Neural cell (in vitro differentiated cells): Measurements from ENCODE around the gene CHRNB4. TPM values are rescaled to one million over a fixed set of nuclear protein-coding genes. Genes with fewer than 3 reads are reported as not detected.

Experiments used
- H2AFZ ChIP-seq: fragments of 200-600, 300-800 bp; sonication (generic), shearing (Covaris generic); 2 replicates; pipeline ENCODE4 v1.6.0; 2014; ENCODE audit warnings: low read depth, mild to moderate bottlenecking, antibody characterized with exemption, low read length, moderate library complexity
- H3F3A ChIP-seq: fragments of 200-600 bp; shearing (Covaris generic); 2 replicates; pipeline ENCODE4 v1.6.1; 2016; ENCODE audit warnings: mild to moderate bottlenecking, moderate library complexity, mixed read lengths, antibody characterized with exemption, low read length; ENCODE audit not compliant: insufficient read depth, poor library complexity, severe bottlenecking
- H3K27ac ChIP-seq: fragments of 200-600, 300-800 bp; sonication (generic), shearing (Covaris generic); 2 replicates; pipeline ENCODE4 v1.5.1; 2014; ENCODE audit warnings: mild to moderate bottlenecking, low read length, moderate library complexity
- H3K27me3 ChIP-seq: fragments of 300-800, 200-600 bp; sonication (generic), shearing (Covaris generic); 2 replicates; pipeline ENCODE4 v1.6.0; 2014; ENCODE audit warnings: mild to moderate bottlenecking, low read depth, low read length, moderate library complexity; ENCODE audit not compliant: insufficient read depth
- H3K36me3 ChIP-seq: fragments of 300-800, 200-600 bp; sonication (generic), shearing (Covaris generic); 2 replicates; pipeline ENCODE4 v1.5.1; 2014; ENCODE audit warnings: mild to moderate bottlenecking, antibody characterized with exemption, low read length, moderate library complexity; ENCODE audit not compliant: insufficient read depth
- H3K4me2 ChIP-seq: fragments of 300-800, 200-600 bp; sonication (generic), shearing (Covaris generic); 2 replicates; pipeline ENCODE4 v1.6.0; 2014; ENCODE audit warnings: mild to moderate bottlenecking, low read length
- H3K4me3 ChIP-seq: fragments of 300-800, 200-600 bp; sonication (generic), shearing (Covaris generic); 2 replicates; pipeline ENCODE4 v1.5.1; 2014; ENCODE audit warnings: mild to moderate bottlenecking, low read length, moderate library complexity
- H3K79me2 ChIP-seq: fragments of 200-600 bp; shearing (Covaris generic); replicated peaks from 2 replicates; pipeline ENCODE4 v1.6.0; 2014; ENCODE audit warnings: mild to moderate bottlenecking, low read length, moderate library complexity; ENCODE audit not compliant: insufficient read depth
- H3K9ac ChIP-seq: fragments of 300-800, 200-600 bp; sonication (generic), shearing (Covaris generic); 2 replicates; pipeline ENCODE4 v1.6.1; 2016; ENCODE audit warnings: mild to moderate bottlenecking, low read length, mixed read lengths
- H3K9me2 ChIP-seq: fragments of 200-600 bp; shearing (Covaris generic); 2 replicates; pipeline ENCODE4 v1.6.1; 2016; ENCODE audit warnings: mild to moderate bottlenecking, low read length, mixed read lengths; ENCODE audit not compliant: insufficient read depth
- H3K9me3 ChIP-seq: fragments of 200-600, 300-800 bp; sonication (generic), shearing (Covaris generic); 2 replicates; pipeline ENCODE4 v1.6.1; 2016; ENCODE audit warnings: mild to moderate bottlenecking, mixed run types, low read length, moderate library complexity, mixed read lengths
- H4K20me1 ChIP-seq: fragments of 200-600 bp; shearing (Covaris generic); 2 replicates; pipeline ENCODE4 v1.6.1; 2016; ENCODE audit warnings: mild to moderate bottlenecking, mixed run types; ENCODE audit not compliant: insufficient read depth
- EP300 ChIP-seq: fragments of 450-650 bp; conservative IDR thresholded peaks from 2 replicates; pipeline ENCODE4 v1.6.1; 2014; ENCODE audit warnings: antibody characterized with exemption, mild to moderate bottlenecking, moderate library complexity; ENCODE audit not compliant: poor library complexity, severe bottlenecking
- EZH2 ChIP-seq: fragments of 200-600, 300-800 bp; shearing (Covaris generic), sonication (generic); IDR thresholded peaks from 2 replicates; pipeline ENCODE4 v1.6.1; 2014; ENCODE audit warnings: antibody characterized with exemption, low read length, borderline replicate concordance, mild to moderate bottlenecking; ENCODE audit not compliant: insufficient read depth, poor library complexity, severe bottlenecking
- MXI1 ChIP-seq: fragments of 450-650 bp; conservative IDR thresholded peaks from 2 replicates; pipeline ENCODE4 v1.6.1; 2014; ENCODE audit warnings: antibody characterized with exemption, mild to moderate bottlenecking; ENCODE audit not compliant: poor library complexity, severe bottlenecking
- POLR2AphosphoS5 ChIP-seq: IDR thresholded peaks from 2 replicates; pipeline ENCODE4 v1.6.1; 2012
- RAD21 ChIP-seq: fragments of 450-650 bp; conservative IDR thresholded peaks from 2 replicates; pipeline ENCODE4 v1.6.1; 2014; ENCODE audit warnings: antibody characterized with exemption, mild to moderate bottlenecking, moderate library complexity
- SMC3 ChIP-seq: fragments of 450-650 bp; conservative IDR thresholded peaks from 2 replicates; pipeline ENCODE4 v1.6.1; 2014; ENCODE audit warnings: antibody characterized with exemption, mild to moderate bottlenecking, moderate library complexity; ENCODE audit not compliant: poor library complexity
- TAF1 ChIP-seq: IDR thresholded peaks from 2 replicates; pipeline ENCODE4 v1.6.1; 2012; ENCODE audit warnings: low read depth
- polyA plus RNA-seq: library from polyadenylated mRNA; depleted of rRNA; stranded (reverse); fragments of >200 nt; gene quantifications from 2 replicates; pipeline ENCODE4 v1.2.3, GENCODE V29; 2014
- TF ChIP-seq, protein P1 (sequence below): IDR thresholded peaks from 2 replicates; pipeline ENCODE4 v1.6.1; 2012; ENCODE audit warnings: borderline replicate concordance
- TF ChIP-seq, protein P2 (sequence below): fragments of 450-650 bp; IDR thresholded peaks from 2 replicates; pipeline ENCODE4 v1.5.1; 2014; ENCODE audit warnings: antibody characterized with exemption, mild to moderate bottlenecking, moderate library complexity; ENCODE audit not compliant: poor library complexity, severe bottlenecking

Gene CHRNB4
- polyA plus RNA-seq, 1 donor from 2014 or later: not detected

DNA sequence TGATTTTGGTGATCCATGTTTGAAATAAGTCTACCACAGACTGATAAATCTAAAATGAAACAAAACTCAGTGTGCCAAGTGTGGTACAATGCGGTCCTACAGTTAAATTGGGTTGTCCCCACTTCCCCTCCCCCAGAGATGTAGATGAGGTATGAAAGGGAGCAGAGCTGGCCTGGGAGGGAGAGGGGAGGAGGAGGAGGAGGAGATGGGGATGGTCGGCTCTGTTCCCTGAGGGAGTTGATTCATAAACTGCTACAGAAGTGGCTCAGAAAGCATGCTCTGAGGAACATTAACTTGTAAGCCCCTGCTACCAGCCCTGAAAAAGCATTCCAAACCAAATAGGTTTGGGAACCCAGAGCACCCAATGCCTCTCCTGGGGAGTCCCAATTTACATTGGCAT lies 28.0 kb upstream of the CHRNB4 start:
- Histone ChIP-seq H3K36me3 (no peaks in the 10 kb centered on the region), H3F3A (no peaks in the 10 kb centered on the region), H3K9me3 (no peaks in the 10 kb centered on the region), H3K9me2 (no peaks in the 10 kb centered on the region), H3K27ac (no peak overlapping the region), H3K27me3 (no peaks in the 10 kb centered on the region), H3K79me2 (no peaks in the 10 kb centered on the region), H3K9ac (no peak overlapping the region), H3K4me3 (no peak overlapping the region), H4K20me1 (no peaks in the 10 kb centered on the region), H2AFZ (no peak overlapping the region), H3K4me2 (no peak overlapping the region)
- TF ChIP-seq SMC3 (no peak), EZH2 (no peak), RAD21 (no peak), MXI1 (no peak), TAF1 (no peak), POLR2AphosphoS5 (no peak), EP300 (no peak)
- TF ChIP-seq, protein P1, sequence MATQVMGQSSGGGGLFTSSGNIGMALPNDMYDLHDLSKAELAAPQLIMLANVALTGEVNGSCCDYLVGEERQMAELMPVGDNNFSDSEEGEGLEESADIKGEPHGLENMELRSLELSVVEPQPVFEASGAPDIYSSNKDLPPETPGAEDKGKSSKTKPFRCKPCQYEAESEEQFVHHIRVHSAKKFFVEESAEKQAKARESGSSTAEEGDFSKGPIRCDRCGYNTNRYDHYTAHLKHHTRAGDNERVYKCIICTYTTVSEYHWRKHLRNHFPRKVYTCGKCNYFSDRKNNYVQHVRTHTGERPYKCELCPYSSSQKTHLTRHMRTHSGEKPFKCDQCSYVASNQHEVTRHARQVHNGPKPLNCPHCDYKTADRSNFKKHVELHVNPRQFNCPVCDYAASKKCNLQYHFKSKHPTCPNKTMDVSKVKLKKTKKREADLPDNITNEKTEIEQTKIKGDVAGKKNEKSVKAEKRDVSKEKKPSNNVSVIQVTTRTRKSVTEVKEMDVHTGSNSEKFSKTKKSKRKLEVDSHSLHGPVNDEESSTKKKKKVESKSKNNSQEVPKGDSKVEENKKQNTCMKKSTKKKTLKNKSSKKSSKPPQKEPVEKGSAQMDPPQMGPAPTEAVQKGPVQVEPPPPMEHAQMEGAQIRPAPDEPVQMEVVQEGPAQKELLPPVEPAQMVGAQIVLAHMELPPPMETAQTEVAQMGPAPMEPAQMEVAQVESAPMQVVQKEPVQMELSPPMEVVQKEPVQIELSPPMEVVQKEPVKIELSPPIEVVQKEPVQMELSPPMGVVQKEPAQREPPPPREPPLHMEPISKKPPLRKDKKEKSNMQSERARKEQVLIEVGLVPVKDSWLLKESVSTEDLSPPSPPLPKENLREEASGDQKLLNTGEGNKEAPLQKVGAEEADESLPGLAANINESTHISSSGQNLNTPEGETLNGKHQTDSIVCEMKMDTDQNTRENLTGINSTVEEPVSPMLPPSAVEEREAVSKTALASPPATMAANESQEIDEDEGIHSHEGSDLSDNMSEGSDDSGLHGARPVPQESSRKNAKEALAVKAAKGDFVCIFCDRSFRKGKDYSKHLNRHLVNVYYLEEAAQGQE: no peak
- TF ChIP-seq, protein P2, sequence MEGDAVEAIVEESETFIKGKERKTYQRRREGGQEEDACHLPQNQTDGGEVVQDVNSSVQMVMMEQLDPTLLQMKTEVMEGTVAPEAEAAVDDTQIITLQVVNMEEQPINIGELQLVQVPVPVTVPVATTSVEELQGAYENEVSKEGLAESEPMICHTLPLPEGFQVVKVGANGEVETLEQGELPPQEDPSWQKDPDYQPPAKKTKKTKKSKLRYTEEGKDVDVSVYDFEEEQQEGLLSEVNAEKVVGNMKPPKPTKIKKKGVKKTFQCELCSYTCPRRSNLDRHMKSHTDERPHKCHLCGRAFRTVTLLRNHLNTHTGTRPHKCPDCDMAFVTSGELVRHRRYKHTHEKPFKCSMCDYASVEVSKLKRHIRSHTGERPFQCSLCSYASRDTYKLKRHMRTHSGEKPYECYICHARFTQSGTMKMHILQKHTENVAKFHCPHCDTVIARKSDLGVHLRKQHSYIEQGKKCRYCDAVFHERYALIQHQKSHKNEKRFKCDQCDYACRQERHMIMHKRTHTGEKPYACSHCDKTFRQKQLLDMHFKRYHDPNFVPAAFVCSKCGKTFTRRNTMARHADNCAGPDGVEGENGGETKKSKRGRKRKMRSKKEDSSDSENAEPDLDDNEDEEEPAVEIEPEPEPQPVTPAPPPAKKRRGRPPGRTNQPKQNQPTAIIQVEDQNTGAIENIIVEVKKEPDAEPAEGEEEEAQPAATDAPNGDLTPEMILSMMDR: no peak

DNA sequence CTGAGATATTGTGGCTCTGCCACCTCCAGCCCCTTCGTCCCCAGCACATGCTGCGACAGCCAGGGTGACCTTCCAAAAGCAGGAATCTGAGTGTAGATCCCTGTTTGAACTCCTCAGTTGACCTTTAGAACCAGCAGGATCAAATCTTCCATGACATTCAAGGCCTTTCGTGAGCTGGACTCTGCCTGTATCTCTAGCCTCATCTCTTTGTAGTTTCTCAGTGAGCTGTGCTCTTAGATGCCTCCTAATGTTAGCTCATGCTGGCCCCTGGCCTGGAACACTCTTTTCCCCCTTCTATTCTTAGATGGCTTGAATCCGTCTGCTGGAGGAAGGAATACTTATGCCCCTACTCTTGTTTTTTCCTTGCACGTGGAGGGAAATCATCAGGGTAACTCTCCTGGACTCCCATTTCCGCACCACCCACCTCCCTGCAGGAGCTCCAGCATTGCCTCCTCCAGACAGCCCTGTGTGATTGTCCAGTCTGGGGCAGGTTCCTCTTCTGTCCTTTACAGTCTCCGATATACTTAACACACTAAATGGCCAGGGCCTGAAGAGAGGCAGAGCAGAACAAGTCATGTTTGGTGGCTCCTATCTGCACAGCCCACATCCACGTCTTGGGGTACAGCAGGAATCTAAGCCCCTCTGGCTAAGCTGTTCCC lies 26.7 kb upstream of the CHRNB4 start:
- H3K4me3 ChIP-seq: no peak overlapping the region
- no peak overlapping the region for H2AFZ ChIP-seq
- no peaks in the 10 kb centered on the region for H3K79me2 ChIP-seq
- no peaks in the 10 kb centered on the region for H3F3A ChIP-seq
- H4K20me1 ChIP-seq: no peaks in the 10 kb centered on the region
- no peaks in the 10 kb centered on the region for H3K9me3 ChIP-seq
- TF ChIP-seq, protein P2: no peak
- TF ChIP-seq RAD21 (no peak), TAF1 (no peak), POLR2AphosphoS5 (no peak), EZH2 (no peak), SMC3 (no peak), EP300 (no peak), MXI1 (no peak)
- TF ChIP-seq, protein P1: no peak
- H3K9me2 ChIP-seq: no peaks in the 10 kb centered on the region
- H3K4me2 ChIP-seq: no peak overlapping the region
- H3K27me3 ChIP-seq: no peaks in the 10 kb centered on the region
- H3K27ac ChIP-seq: no peak overlapping the region
- no peaks in the 10 kb centered on the region for H3K36me3 ChIP-seq
- H3K9ac ChIP-seq: no peak overlapping the region
